Peyer's patch (tissue), 4 donors: ENCODE results near the gene COL17A1.

Experiments used
- POLR2A ChIP-seq, 2 donors: fragments of 450-650 bp; IDR thresholded peaks; one replicate each; pipeline ENCODE4 v1.5.1; 2017; ENCODE audit warnings: antibody characterized with exemption in 2 of 2, mild to moderate bottlenecking in 2 of 2, moderate library complexity in 2 of 2
- TF ChIP-seq, protein P1 (sequence below), 6 experiments: fragments of 450-650 bp in 4 of 6; fragments of 200-600 bp in 2 of 6; sonication (generic) in 1 of 6; IDR thresholded peaks; one replicate each; pipeline ENCODE4 v1.5.1; 2017 to 2019; ENCODE audit warnings: antibody characterized with exemption in 6 of 6, mild to moderate bottlenecking in 3 of 6, moderate library complexity in 1 of 6

DNA sequence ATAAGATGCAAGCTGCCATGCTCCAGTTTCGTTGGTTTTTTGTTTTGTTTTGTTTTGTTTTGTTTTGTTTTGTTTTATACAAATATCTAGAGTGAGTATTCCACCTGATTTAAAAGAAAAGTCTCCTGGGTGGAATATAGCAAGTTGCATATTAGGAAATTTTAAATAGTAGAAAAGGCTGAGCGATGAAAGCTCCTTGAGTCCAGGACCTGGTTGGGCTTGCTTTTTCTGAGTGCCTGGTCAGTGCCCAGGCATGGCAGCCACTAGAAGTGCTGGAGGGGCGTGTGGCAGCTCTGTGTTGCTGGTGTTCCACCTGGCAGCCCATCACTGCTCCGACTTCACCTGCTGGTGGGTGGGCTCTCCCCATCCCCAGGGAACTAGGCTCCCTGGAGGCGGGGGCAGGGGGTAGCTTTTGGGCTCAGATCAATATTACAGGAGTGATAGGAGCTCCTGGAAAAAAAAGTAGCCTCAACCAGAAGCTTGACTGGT, 8.0 kb downstream of the COL17A1 start:
- TF ChIP-seq, protein P1, sequence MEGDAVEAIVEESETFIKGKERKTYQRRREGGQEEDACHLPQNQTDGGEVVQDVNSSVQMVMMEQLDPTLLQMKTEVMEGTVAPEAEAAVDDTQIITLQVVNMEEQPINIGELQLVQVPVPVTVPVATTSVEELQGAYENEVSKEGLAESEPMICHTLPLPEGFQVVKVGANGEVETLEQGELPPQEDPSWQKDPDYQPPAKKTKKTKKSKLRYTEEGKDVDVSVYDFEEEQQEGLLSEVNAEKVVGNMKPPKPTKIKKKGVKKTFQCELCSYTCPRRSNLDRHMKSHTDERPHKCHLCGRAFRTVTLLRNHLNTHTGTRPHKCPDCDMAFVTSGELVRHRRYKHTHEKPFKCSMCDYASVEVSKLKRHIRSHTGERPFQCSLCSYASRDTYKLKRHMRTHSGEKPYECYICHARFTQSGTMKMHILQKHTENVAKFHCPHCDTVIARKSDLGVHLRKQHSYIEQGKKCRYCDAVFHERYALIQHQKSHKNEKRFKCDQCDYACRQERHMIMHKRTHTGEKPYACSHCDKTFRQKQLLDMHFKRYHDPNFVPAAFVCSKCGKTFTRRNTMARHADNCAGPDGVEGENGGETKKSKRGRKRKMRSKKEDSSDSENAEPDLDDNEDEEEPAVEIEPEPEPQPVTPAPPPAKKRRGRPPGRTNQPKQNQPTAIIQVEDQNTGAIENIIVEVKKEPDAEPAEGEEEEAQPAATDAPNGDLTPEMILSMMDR (IDR thresholded peaks at IDR 0.05) = no peak
- no peak for TF ChIP-seq POLR2A (IDR thresholded peaks at IDR 0.05)
